ENCODE measurements around the gene RXFP1.

Gene RXFP1

DNA sequence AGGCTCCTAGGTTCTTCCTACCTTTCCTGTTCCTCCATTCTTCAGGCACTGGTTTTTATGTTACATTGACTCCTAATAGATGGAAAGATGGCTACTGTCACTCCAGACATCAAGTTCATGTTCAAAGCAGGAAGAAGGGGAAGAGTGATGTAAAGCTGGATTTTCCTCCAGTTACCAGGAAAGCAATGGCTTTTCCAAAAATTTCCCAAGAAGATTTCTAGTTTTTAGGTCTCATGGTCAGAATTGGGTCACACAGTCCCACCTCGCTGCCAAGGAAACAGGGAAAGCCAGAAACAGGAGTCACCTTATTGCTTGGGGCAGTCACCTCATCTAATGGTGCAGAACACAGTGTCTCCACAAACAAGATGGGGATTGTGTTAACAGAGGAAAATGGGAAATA lies 21.5 kb downstream of the RXFP1 start:
- DNase-seq (ENCODE audit: low spot score), result no peak

DNA sequence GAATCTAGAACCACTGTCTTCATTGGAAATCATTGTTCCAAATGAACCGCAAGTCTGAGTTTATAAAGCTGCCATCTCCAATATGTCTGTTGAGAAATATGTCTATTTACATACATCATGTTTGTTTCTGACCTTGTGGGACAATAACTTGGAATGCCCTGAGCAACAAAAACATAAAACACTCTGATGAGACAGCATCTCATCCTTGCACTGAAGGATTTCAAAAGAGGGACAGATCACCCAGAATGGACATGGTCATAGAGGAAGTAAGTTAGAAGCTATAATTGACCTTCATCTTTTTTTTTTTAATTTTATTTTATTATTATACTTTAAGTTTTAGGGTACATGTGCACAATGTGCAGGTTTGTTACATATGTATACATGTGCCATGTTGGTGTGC lies 22.5 kb downstream of the RXFP1 start:
- no peak for DNase-seq (ENCODE audit: low spot score)

DNA sequence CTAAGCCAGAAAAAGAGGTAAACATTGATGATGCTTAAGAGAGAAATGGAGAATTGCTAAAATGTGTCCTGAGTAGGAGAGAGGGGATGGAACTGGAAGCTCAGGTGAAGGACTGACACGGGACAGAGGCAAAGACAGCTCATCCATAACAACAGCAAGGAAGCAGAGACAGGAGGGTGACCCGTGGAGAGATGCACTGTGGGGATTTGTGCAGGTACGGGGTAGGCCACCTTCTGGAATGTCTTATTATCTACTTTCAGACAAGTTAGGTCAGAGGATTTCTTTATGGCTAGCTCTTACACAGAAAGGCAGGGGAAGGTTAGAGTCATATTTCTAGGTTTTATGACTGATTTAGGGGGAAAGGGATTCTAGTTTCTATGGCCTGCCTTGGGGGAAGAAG lies 31.7 kb downstream of the RXFP1 start:
- no peak for DNase-seq (ENCODE audit: low spot score)

DNA sequence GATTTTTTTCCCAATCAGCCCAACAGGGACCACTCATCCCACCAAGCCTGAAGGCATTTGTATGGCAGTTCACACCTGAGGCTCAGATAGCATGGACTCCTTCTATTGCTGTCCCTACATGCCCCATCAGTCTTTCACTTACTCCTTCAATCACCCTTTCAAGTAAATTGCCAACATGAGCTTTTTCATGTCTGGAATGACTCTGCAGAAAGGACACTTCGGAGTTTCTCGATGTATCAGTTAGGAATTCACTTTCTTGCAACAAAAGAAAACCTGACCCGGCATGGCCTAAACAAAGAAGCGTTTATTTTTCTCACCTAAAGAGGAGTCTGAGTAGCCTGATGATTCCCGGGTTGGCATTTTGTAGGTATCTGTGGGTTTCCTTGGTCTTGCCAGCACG lies 38.6 kb downstream of the RXFP1 start:
- DNase-seq (ENCODE audit: low spot score), result no peak

DNA sequence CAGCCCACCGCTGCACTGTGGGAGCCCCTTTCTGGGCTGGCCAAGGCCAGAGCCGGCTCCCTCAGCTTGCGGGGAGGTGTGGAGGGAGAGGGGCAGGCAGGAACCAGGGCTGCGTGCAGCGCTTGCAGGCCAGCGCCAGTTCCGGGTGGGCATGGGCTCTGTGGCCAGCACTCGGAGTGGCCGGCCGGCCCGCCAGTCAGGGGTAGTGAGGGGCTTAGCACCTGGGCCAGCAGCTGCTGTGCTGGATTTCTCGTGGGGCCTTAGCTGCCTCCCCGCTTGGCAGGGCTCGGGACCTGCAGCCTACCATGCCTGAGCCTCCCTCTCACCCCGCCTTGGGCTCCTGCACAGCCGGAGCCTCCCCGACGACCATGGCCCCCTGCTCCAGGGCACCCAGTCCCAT lies 45.2 kb downstream of the RXFP1 start:
- DNase-seq (ENCODE audit: low spot score), result no peak

GRCh38 chr4:158571736-158572135 lies 50.1 kb downstream of the RXFP1 start:
- DNase-seq (ENCODE audit: low spot score), result no peak

- DNase-seq (ENCODE audit: low spot score), result no peak
Observed at GRCh38 chr4:158572608-158573007, 50.9 kb downstream of the RXFP1 start.

DNA sequence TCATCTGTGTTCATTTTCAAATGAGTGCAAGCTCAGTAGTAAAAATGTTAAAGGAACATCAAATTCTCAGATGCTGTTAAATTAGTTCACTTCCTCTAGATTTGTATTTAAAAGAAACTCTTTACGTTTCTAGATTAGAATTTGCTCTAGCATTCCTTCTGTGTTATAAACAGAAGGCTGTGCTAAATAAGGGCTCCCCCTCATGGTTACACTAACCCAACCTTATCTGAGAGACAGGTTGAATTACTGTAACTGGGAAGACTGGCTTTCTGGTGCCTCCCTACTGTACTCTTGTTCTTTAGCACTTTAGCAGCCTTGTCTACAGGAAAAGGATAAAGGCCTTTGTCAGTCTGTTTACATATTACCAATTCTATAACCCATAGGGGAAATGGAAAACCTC lies 56.8 kb downstream of the RXFP1 start:
- DNase-seq (ENCODE audit: low spot score), result no peak

- DNase-seq (ENCODE audit: low spot score), result no peak
Observed at GRCh38 chr4:158580064-158580463, 58.4 kb downstream of the RXFP1 start.

GRCh38 chr4:158581161-158581560 lies 59.5 kb downstream of the RXFP1 start:
- DNase-seq (ENCODE audit: low spot score), result no peak

- no peak for DNase-seq (ENCODE audit: low spot score)
Observed at GRCh38 chr4:158586881-158587280, 65.2 kb downstream of the RXFP1 start.

DNA sequence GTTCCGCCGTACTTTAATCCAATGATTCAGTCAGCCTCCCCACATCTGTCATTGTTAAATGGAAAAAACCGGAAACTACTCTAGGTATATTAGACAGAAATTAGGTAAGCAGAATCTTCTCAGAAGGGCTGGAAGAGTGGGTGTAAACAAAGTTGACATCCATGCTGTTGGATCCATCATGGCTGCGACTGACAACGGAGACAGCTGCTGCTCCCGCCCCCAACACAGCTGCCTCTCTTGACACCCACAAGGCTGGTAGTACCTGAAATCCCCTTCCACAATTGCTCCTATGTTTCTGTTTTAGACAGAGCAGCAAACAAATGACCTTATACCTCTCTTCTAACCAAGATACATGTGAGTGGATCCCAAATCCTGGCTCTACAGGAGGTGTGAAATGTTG lies 66.6 kb downstream of the RXFP1 start:
- no peak for DNase-seq (ENCODE audit: low spot score)

DNA sequence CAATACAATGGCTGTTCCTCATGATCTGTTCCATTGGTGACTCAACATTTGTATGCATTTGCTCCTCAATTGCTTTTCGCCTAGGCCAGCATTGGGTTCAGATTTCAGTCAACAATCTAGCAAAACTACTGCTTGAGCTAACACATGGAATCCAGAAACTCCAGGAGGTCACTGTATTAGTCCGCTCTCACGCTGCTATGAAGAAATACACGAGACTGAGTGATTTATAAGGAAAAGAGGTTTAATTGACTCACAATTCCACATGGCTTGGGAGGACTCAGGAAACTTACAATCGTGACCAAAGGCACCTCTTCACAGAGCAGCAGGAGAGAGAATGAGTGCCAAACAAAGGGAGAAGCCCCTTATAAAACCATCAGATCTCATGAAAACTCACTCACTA lies 67.1 kb downstream of the RXFP1 start:
- no peak for DNase-seq (ENCODE audit: low spot score)

- no peak for DNase-seq (ENCODE audit: low spot score)
Observed at GRCh38 chr4:158590306-158590705, 68.6 kb downstream of the RXFP1 start.

DNA sequence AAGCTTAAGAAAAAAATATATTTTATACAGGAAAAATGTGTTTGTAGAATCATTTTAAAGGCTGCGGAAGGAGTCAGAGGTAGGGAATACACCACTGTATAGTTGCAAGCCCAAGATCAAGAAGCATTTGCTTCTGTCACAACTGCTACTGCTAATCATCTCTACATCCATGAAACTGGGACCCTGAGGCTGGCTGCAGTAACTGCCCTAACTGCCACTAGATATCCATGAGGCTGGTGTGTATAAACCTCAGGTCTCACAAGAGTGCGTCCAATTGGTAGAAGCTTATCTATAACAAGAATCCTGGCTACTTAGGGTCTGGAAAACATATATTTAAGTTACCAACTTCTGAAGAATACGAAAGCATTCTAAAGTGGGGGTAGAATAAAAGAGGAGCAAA lies 69.1 kb downstream of the RXFP1 start:
- no peak for DNase-seq (ENCODE audit: low spot score)

DNA sequence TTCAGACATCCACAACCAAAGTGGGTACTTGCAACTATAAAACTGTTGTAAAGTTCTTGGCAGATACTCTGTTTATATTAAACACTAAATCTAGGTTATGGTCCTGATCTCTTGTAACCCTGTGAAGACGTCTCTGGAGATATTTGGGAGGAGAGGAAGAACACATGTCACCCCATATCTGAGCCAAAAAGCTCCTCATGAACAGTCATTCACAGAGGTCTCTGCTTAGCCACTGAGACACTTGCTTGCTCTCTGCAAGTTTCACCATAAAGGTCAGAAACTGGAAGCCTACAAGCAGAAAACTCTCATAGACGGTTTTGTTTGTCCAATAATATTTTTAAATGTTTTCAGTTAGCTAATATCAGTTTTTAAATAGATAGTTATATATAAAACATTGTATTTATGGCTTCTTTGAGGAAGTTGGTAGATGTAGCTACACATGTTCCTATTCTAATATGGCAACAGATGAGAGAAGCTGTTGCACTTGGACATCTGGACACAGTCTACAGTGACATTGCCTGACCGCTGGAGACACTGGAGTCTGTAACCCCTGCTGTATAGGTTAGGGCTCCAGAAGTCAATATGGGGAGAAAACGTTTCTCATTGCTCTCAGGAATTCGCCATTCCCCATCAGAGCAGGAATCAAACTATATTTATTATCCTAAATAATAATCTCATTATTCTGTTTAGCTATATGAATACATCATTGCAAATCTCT lies 76.4 kb downstream of the RXFP1 start:
- DNase-seq (ENCODE audit: low spot score), result no peak

- DNase-seq (ENCODE audit: low spot score), result no peak
Observed at GRCh38 chr4:158599150-158599549, 77.5 kb downstream of the RXFP1 start.

DNA sequence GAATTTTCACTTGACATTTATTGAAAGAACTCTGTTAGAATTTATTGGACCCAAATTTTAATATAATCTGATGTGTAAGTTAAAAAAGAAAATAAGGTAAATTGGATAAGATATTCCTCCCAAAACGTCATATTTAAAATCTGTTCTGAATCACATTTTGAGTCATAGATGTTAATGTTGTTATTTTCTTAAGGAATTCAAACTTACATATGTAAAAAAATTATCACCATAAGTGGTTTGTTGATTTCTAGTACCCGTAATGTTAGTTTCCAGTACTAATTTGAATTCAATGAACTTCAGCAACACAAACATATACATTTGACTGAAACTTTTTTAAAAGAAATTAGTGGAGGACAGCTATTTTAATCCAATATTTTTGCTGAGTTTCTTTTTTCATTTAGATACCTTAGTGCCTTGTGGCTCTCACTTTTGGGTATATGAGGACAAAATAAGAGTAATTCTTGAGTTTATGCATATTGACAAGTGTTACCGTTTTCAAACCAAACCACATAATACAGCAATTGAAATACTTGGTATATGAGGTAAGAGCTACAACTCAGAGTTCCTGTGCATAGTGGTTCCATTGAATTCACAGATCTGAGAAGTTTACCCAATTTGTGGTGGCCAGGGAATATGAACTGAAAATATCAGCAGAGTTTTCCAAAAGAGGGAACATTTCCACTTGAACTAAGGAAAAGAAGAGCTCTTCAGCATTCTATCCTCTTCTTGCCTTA lies 78.2 kb downstream of the RXFP1 start:
- DNase-seq (ENCODE audit: low spot score), result no peak

GRCh38 chr4:158604369-158604768 lies 82.7 kb downstream of the RXFP1 start:
- no peak for DNase-seq (ENCODE audit: low spot score)

DNA sequence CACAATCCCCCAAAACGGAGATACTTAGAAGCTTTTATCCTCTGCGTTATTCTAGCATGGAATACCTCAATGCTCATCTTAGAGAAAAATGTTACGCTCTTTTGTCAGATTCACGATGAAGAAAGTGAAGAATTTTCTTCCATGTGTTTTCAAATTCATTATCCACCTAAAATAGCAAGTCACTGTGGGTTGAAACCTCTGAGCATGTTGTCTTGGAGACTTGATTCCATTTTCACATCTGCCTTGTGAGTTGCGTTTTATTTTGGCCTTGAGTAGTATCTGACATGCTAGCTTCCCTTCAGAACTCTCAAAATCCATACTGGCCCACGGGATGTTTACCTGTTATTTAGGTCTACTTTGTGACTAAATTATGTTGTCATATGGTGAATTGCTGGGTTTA lies 83.7 kb downstream of the RXFP1 start:
- DNase-seq (ENCODE audit: low spot score), result no peak

- DNase-seq (ENCODE audit: low spot score), result no peak
Observed at GRCh38 chr4:158606969-158607368, 85.3 kb downstream of the RXFP1 start.

GRCh38 chr4:158609116-158609515 lies 87.4 kb downstream of the RXFP1 start:
- no peak for DNase-seq (ENCODE audit: low spot score)

- no peak for DNase-seq (ENCODE audit: low spot score)
Observed at GRCh38 chr4:158610790-158611189, 89.1 kb downstream of the RXFP1 start.

- DNase-seq (ENCODE audit: low spot score), result no peak
Observed at GRCh38 chr4:158613046-158613445, 91.4 kb downstream of the RXFP1 start.
